Skeletal muscle tissue (tissue), 4 donors: ENCODE results near the gene FBRSL1. TPM values are rescaled to one million over a fixed set of nuclear protein-coding genes. Genes with fewer than 3 reads are reported as not detected.

Experiments
- H3K27ac ChIP-seq: one replicate; pipeline ENCODE4 v1.7.0; 2013; ENCODE audit warnings: mild to moderate bottlenecking, low read depth, low read length, inconsistent platforms
- H3K27me3 ChIP-seq, 3 donors: one replicate each; pipeline ENCODE4 v1.7.0; 2013; ENCODE audit warnings: low read length in 3 of 3; ENCODE audit not compliant: control insufficient read depth in 3 of 3, insufficient read depth in 3 of 3
- H3K36me3 ChIP-seq, 3 donors: one replicate each; pipeline ENCODE4 v1.7.0; 2013; ENCODE audit warnings: low read length in 3 of 3; ENCODE audit not compliant: control insufficient read depth in 3 of 3, insufficient read depth in 3 of 3
- H3K4me1 ChIP-seq, 3 donors: one replicate each; pipeline ENCODE4 v1.7.0; 2013; ENCODE audit warnings: low read length in 3 of 3, mild to moderate bottlenecking in 3 of 3; ENCODE audit not compliant: control insufficient read depth in 3 of 3, insufficient read depth in 3 of 3
- H3K4me3 ChIP-seq, 3 donors: one replicate each; pipeline ENCODE4 v1.7.0; 2013; ENCODE audit warnings: low read length in 3 of 3
- H3K9ac ChIP-seq, 3 donors: one replicate each; pipeline ENCODE4 v1.7.0; 2013; ENCODE audit warnings: low read length in 3 of 3, mild to moderate bottlenecking in 3 of 3, moderate library complexity in 2 of 3, low read depth in 1 of 3
- H3K9me3 ChIP-seq, 3 donors: one replicate each; pipeline ENCODE4 v1.7.0; 2013; ENCODE audit warnings: low read length in 3 of 3; ENCODE audit not compliant: control insufficient read depth in 3 of 3
- total RNA-seq: library from RNA; depleted of rRNA; stranded (reverse); fragments of >200 nt; gene quantifications from one replicate; pipeline ENCODE4 v1.2.3, GENCODE V29; 2014
- donor health status: Osteomylitis.

Gene FBRSL1
- total RNA-seq, 1 donor from 2014 or later = 6.8 TPM

- no peak overlapping the region for H3K9ac ChIP-seq
- H3K9me3 ChIP-seq = no peaks in the 10 kb centered on the region
- H3K27me3 ChIP-seq = peaks cover 0 to 25% (median 16%) of the 10 kb centered on the region in 3 donors
- H3K4me3 ChIP-seq = no peak overlapping the region
- no peaks in the 10 kb centered on the region for H3K4me1 ChIP-seq
- H3K36me3 ChIP-seq = no peaks in the 10 kb centered on the region
- H3K27ac ChIP-seq = no peak overlapping the region
These were observed 12.8 kb upstream of the FBRSL1 start for GRCh38 chr12:132477017-132477702.

GRCh38 chr12:132477703-132478432 lies 12.1 kb upstream of the FBRSL1 start:
- no peaks in the 10 kb centered on the region for H3K36me3 ChIP-seq
- H3K4me1 ChIP-seq = no peaks in the 10 kb centered on the region
- H3K9ac ChIP-seq = no peak overlapping the region
- H3K27ac ChIP-seq = no peak overlapping the region
- no peak overlapping the region for H3K4me3 ChIP-seq
- peaks cover 0 to 25% (median 23%) of the 10 kb centered on the region in 3 donors for H3K27me3 ChIP-seq
- H3K9me3 ChIP-seq = no peaks in the 10 kb centered on the region

GRCh38 chr12:132478433-132478803 lies 11.5 kb upstream of the FBRSL1 start:
- H3K27ac ChIP-seq = no peak overlapping the region
- no peaks in the 10 kb centered on the region for H3K9me3 ChIP-seq
- H3K36me3 ChIP-seq = no peaks in the 10 kb centered on the region
- H3K4me3 ChIP-seq = no peak overlapping the region
- peaks cover 0 to 25% (median 23%) of the 10 kb centered on the region in 3 donors for H3K27me3 ChIP-seq
- no peaks in the 10 kb centered on the region for H3K4me1 ChIP-seq
- no peak overlapping the region for H3K9ac ChIP-seq

GRCh38 chr12:132478845-132479244 lies 11.1 kb upstream of the FBRSL1 start:
- Histone ChIP-seq H3K9me3 (no peaks in the 10 kb centered on the region), H3K4me3 (no peak overlapping the region), H3K9ac (no peak overlapping the region), H3K27me3 (peaks cover 0 to 25% (median 23%) of the 10 kb centered on the region in 3 donors), H3K4me1 (no peaks in the 10 kb centered on the region), H3K27ac (no peak overlapping the region), H3K36me3 (no peaks in the 10 kb centered on the region)

- no peak overlapping the region for H3K4me3 ChIP-seq
- peaks cover 0 to 25% (median 23%) of the 10 kb centered on the region in 3 donors for H3K27me3 ChIP-seq
- H3K36me3 ChIP-seq = no peaks in the 10 kb centered on the region
- no peaks in the 10 kb centered on the region for H3K4me1 ChIP-seq
- no peak overlapping the region for H3K9ac ChIP-seq
- no peak overlapping the region for H3K27ac ChIP-seq
- no peaks in the 10 kb centered on the region for H3K9me3 ChIP-seq
These were observed 10.7 kb upstream of the FBRSL1 start for GRCh38 chr12:132479291-132479690.

- Histone ChIP-seq H3K27me3 (peaks cover 0 to 25% (median 23%) of the 10 kb centered on the region in 3 donors), H3K9me3 (no peaks in the 10 kb centered on the region), H3K4me3 (no peak overlapping the region), H3K27ac (no peak overlapping the region), H3K36me3 (no peaks in the 10 kb centered on the region), H3K4me1 (no peaks in the 10 kb centered on the region), H3K9ac (no peak overlapping the region)
These were observed 9.9 kb upstream of the FBRSL1 start for GRCh38 chr12:132479938-132480622.

GRCh38 chr12:132480623-132481132 lies 9.3 kb upstream of the FBRSL1 start:
- Histone ChIP-seq H3K4me3 (no peak overlapping the region), H3K27me3 (peaks cover 0 to 25% (median 23%) of the 10 kb centered on the region in 3 donors), H3K9me3 (no peaks in the 10 kb centered on the region), H3K36me3 (no peaks in the 10 kb centered on the region), H3K9ac (no peak overlapping the region), H3K27ac (no peak overlapping the region), H3K4me1 (no peaks in the 10 kb centered on the region)

GRCh38 chr12:132481345-132481744 lies 8.6 kb upstream of the FBRSL1 start:
- H3K36me3 ChIP-seq = no peaks in the 10 kb centered on the region
- no peaks in the 10 kb centered on the region for H3K9me3 ChIP-seq
- H3K27ac ChIP-seq = no peak overlapping the region
- H3K4me1 ChIP-seq = no peaks in the 10 kb centered on the region
- H3K9ac ChIP-seq = no peak overlapping the region
- no peak overlapping the region for H3K4me3 ChIP-seq
- peaks cover 0 to 25% (median 23%) of the 10 kb centered on the region in 3 donors for H3K27me3 ChIP-seq

- H3K9ac ChIP-seq = no peak overlapping the region
- H3K4me3 ChIP-seq = no peak overlapping the region
- H3K27me3 ChIP-seq = peaks cover 0 to 25% (median 23%) of the 10 kb centered on the region in 3 donors
These were observed 7.9 kb upstream of the FBRSL1 start for GRCh38 chr12:132481771-132482745.

More at GRCh38 chr12:132481771-132482745, 7.9 kb upstream of the FBRSL1 start:
- no peaks in the 10 kb centered on the region for H3K4me1 ChIP-seq
- no peaks in the 10 kb centered on the region for H3K36me3 ChIP-seq
- no peak overlapping the region for H3K27ac ChIP-seq
- no peaks in the 10 kb centered on the region for H3K9me3 ChIP-seq
